Measurements from ENCODE around the gene GYS1. TPM values are rescaled to one million over a fixed set of nuclear protein-coding genes. Genes with fewer than 3 reads are reported as not detected.

The GYS1 gene
- total RNA-seq, 1 experiment from 2014 or later: 38.6 TPM

GRCh38 chr19:48985711-48986110 is 7.4 kb downstream of the GYS1 start:
- Histone ChIP-seq H2AFZ (ENCODE audit: low read length) (no peak overlapping the region), H3K27me3 (ENCODE audit: low read length) (no peaks in the 10 kb centered on the region), H3K27ac (ENCODE audit: low read length) (no peak overlapping the region), H3F3A (ENCODE audit: low read length, unreplicated experiment) (no peaks in the 10 kb centered on the region), H3K4me2 (ENCODE audit: low read length) (no peak overlapping the region), H4K20me1 (ENCODE audit: low read length) (no peaks in the 10 kb centered on the region), H3K9me2 (replicated peaks; ENCODE audit: low read length) (no peaks in the 10 kb centered on the region), H3K36me3 (ENCODE audit: low read depth, low read length) (peaks cover 4% of the 10 kb centered on the region; the same call in 1 of the 2 replicates), H3K9ac (ENCODE audit: low read length) (no peak overlapping the region), H3K9me3 (ENCODE audit: low read length) (no peaks in the 10 kb centered on the region), H3K4me3 (ENCODE audit: low read length) (no peak overlapping the region), H3K79me2 (ENCODE audit: low read length) (peaks cover 8% of the 10 kb centered on the region; the same call in 1 of the 2 replicates), H3K4me1 (ENCODE audit: insufficient read depth, low read length) (no peaks in the 10 kb centered on the region)
- TF ChIP-seq CTCF (conservative IDR thresholded peaks at IDR 0.05; ENCODE audit: low read depth, low read length) (no peak), EZH2 (IDR thresholded peaks at IDR 0.05; ENCODE audit: low read length, unreplicated experiment) (no peak), EZH2phosphoT487 (IDR thresholded peaks at IDR 0.05; ENCODE audit: borderline replicate concordance, low read length) (no peak)
- ATAC-seq: no peak
- BruUV-seq (replicated peaks): no TSS peak
- intact Hi-C loops (cut with micrococcal nuclease): no loop called here
- ChIA-PET POLR2A (ENCODE audit: unreplicated experiment) (no interaction called here), CTCF (no interaction called here)
- DNase-seq: no peak

GRCh38 chr19:48982280-48982679 is 10.8 kb downstream of the GYS1 start:
- H3K27ac ChIP-seq (ENCODE audit: low read length): no peak overlapping the region
- no peak for DNase-seq
- no peaks in the 10 kb centered on the region for H3K4me1 ChIP-seq (ENCODE audit: insufficient read depth, low read length)
- no peaks in the 10 kb centered on the region for H3K27me3 ChIP-seq (ENCODE audit: low read length)
- H2AFZ ChIP-seq (ENCODE audit: low read length): no peak overlapping the region
- H3K9ac ChIP-seq (ENCODE audit: low read length): no peak overlapping the region
- no peaks in the 10 kb centered on the region for H3K79me2 ChIP-seq (ENCODE audit: low read length)
- H3K9me2 ChIP-seq (replicated peaks; ENCODE audit: low read length): no peaks in the 10 kb centered on the region
- no peak for ATAC-seq
- H3K36me3 ChIP-seq (ENCODE audit: low read depth, low read length): peaks cover 4% of the 10 kb centered on the region; the same call in 1 of the 2 replicates
- TF ChIP-seq EZH2 (IDR thresholded peaks at IDR 0.05; ENCODE audit: low read length, unreplicated experiment): no peak
- TF ChIP-seq CTCF (conservative IDR thresholded peaks at IDR 0.05; ENCODE audit: low read depth, low read length): no peak
- no peak for TF ChIP-seq EZH2phosphoT487 (IDR thresholded peaks at IDR 0.05; ENCODE audit: borderline replicate concordance, low read length)
- ChIA-PET CTCF (no interaction called here), POLR2A (ENCODE audit: unreplicated experiment) (no interaction called here)
- no TSS peak for BruUV-seq (replicated peaks)
- no peaks in the 10 kb centered on the region for H4K20me1 ChIP-seq (ENCODE audit: low read length)
- H3K4me2 ChIP-seq (ENCODE audit: low read length): no peak overlapping the region
- no peaks in the 10 kb centered on the region for H3K9me3 ChIP-seq (ENCODE audit: low read length)
- intact Hi-C loops (cut with micrococcal nuclease): no loop called here
- H3F3A ChIP-seq (ENCODE audit: low read length, unreplicated experiment): peaks cover 3% of the 10 kb centered on the region
- no peak overlapping the region for H3K4me3 ChIP-seq (ENCODE audit: low read length)

- DNase-seq (no peak), ATAC-seq (no peak)
- Histone ChIP-seq H3K27me3 (ENCODE audit: low read length) (no peaks in the 10 kb centered on the region), H3K36me3 (ENCODE audit: low read depth, low read length) (no peaks in the 10 kb centered on the region), H3K9ac (ENCODE audit: low read length) (no peak overlapping the region), H3K9me2 (replicated peaks; ENCODE audit: low read length) (no peaks in the 10 kb centered on the region), H3K4me1 (ENCODE audit: insufficient read depth, low read length) (no peaks in the 10 kb centered on the region), H3K79me2 (ENCODE audit: low read length) (no peaks in the 10 kb centered on the region), H4K20me1 (ENCODE audit: low read length) (no peaks in the 10 kb centered on the region), H3K4me3 (ENCODE audit: low read length) (no peak overlapping the region), H2AFZ (ENCODE audit: low read length) (no peak overlapping the region), H3K27ac (ENCODE audit: low read length) (no peak overlapping the region), H3K9me3 (ENCODE audit: low read length) (no peaks in the 10 kb centered on the region), H3F3A (ENCODE audit: low read length, unreplicated experiment) (peaks cover 3% of the 10 kb centered on the region), H3K4me2 (ENCODE audit: low read length) (no peak overlapping the region)
- CTCF ChIA-PET: no interaction called here
- TF ChIP-seq EZH2phosphoT487 (IDR thresholded peaks at IDR 0.05; ENCODE audit: borderline replicate concordance, low read length) (no peak), CTCF (conservative IDR thresholded peaks at IDR 0.05; ENCODE audit: low read depth, low read length) (no peak), EZH2 (IDR thresholded peaks at IDR 0.05; ENCODE audit: low read length, unreplicated experiment) (no peak)
- BruUV-seq (replicated peaks): no TSS peak
- intact Hi-C loops (cut with micrococcal nuclease): no loop called here
- POLR2A ChIA-PET (ENCODE audit: unreplicated experiment): no interaction called here
These were observed 16.0 kb downstream of the GYS1 start for GRCh38 chr19:48977061-48977460.

Measured in PC-3 (cell line).